ENCODE data around the gene DDX10.

DNA sequence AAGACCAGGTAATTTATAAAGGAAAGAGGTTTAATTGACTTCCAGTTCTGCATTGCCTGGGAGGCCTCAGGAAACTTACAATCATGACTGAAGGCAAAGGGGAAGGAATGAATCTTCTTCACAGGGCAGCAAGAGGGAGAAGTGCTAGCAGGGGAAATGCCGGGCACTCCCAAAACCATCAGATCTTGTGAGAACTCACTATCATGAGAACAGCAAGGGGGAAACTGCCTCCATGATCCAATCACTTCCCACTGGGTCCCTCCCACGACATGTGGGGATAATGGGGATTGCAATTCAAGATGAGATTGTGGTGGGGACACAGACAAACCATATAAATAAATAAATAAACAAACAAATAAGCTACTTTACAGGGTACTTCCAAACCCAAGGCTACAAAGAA lies 42.5 kb upstream of the DDX10 start:
- TF ChIP-seq CTCF (conservative IDR thresholded peaks at IDR 0.05; ENCODE audit: low read depth in 2 of 2) (no peak), REST (IDR thresholded peaks at IDR 0.05; ENCODE audit: unreplicated experiment) (no peak), EZH2phosphoT487 (IDR thresholded peaks at IDR 0.05; ENCODE audit: unreplicated experiment) (no peak), EZH2 (IDR thresholded peaks at IDR 0.05; ENCODE audit: low read depth, unreplicated experiment) (no peak), POLR2AphosphoS5 (IDR thresholded peaks at IDR 0.05; ENCODE audit: low read depth) (no peak), JUNB (IDR thresholded peaks at IDR 0.05; ENCODE audit: unreplicated experiment) (no peak)
